COLO829 (cell line): ENCODE results near the gene PSMB7.

Experiments
- DNase-seq: peaks from one replicate; pipeline ENCODE4 v3.0.0; 2012; ENCODE audit warnings: low spot score

Gene PSMB7

DNA sequence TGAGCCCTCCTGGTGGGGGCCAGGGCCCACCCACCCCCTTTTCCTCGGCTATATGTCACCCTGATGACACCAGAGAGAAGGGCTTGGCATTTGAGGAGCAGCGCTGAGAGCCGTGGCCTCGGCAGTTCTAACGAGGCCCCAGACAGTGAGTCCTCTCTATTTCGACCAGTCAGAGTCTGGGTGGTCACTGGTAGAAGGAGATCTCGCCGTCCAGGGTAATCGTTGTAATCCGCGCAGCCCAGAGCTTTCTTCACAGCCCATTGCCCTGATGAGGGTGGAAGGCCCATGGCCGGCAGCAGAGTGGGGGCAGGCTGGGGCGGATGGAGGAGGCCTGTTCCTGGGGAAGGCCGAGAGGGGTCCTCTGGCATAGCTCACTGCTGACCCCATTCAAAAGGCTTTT, 70.2 kb downstream of the PSMB7 start:
- no peak for DNase-seq

DNA sequence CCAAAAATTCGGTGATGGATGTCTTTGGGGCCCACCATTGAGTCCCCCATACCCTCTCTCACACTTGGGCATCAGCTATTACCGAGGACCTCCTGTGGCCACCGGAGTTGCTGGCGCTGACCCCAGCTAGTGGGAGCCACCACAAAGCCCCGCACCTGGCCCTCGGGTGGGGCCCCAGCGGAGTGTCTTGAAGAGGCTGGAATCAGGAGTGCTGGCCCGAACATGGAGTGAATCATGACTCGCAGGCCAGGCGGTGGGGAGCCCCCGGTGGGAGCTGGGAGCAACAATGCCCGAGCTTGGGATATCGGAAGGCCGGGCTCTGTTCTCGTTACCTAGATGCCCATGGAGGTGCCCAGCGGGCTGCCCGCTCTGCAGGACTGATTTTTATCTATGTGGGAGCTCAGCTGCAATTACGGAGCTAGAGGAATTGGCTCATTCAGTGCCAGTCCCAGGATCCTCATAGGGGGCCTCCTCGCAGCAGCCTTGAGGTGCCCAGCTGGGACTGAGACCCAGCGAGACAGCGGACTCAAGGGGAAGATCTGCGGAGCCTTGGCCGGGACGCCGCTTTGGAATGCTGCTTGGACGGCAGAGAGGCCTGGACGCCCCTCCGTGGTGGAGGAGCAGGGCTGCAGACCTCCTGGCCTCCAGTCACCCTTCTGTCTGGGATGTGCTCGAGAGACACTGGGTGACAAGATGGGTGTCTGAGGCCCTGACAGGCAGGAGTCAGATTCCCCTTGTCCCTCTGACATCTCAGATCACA, 70.8 kb downstream of the PSMB7 start:
- no peak for DNase-seq

DNA sequence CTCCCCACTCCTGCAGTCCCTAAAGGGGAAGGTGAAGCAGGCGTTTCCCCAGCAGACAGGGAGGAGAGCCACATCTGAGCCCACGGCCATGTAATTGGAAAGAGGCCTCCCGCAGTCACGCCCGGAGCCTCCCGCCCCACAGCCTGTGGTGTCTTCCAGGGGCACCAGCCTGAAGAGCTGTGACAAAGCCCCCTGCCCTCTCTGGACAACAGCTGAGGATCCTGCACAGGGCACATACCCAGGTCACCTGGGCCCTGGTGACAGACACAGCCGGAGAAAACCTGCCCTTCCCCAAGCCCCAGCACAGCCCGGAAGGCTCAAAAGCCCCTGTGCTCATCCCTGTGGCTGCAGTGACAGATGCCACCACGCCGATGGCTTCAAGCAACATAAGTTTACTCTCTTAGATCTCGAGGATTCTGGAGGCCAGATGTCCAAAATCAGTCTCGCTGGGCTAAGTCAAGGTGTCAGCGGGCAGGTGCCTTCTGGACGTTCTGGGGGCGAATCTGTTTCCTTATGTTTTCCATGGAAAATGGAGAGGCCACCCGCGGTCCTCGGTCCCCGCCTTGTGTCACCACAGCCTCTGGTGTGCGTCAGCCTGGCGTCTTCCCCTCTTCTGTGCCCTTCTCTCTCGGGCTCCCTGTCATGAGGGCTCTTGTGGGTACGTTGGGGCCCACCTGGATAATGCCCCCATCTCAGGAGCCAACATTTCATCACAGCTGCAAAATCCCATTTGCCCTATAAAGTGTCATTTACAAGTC, 71.5 kb downstream of the PSMB7 start:
- DNase-seq, result no peak

GRCh38 chr9:124342776-124343485, 72.3 kb downstream of the PSMB7 start:
- no peak for DNase-seq

DNA sequence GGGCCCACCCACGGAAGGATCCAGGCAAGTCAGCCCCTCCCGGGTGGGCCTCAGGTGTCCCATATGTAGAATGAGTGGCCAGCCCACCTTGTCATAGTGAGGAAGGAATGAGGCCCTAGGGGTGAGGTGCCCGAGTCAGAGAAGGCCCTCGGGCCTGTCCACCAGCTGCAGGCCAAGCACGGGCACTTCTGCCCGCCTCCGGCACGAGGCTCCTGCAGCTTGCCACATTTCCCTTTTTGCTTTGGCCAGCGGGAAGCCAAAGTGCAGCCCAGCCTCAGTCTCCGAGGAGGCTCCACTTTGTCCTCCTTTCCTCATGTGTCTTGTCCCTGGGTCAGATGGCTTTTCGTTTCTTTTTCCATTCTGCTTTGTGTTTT, 72.9 kb downstream of the PSMB7 start:
- DNase-seq, result no peak

DNA sequence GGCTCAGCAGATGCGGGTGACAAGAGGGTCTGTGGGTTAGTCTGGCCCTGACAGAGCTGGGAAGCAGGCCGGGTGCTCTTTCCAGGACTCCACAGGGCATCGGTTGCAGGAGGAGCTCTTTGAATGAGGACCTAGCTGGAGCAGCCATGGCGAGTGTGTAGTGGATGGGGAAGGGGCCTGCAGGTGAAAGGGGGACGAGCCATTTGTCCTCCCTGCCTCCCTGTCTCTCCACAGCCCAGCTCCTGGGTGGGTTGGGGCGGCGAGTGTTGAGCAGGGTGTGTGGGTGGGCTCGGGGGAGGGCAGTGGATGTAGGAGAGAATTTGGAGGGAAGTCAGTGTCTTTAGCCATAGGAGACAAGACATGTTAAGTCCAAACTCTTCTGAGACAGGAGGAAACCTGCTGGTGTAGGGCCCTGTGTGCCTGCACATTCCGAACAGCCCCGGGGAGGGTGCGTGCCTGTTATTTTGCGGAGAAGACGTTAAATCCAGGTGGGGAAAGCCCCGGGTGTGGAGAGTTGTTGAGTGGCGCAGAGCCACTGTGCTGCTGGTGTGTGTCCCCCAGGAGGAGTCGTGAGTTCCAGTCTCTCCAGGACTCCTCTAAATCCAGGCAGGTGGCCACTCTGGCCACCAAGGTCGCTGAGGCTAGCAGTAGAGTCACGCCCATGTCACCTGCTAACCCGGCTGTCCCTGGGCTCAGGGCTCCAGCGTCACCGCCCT, 73.6 kb downstream of the PSMB7 start:
- DNase-seq, result no peak

DNA sequence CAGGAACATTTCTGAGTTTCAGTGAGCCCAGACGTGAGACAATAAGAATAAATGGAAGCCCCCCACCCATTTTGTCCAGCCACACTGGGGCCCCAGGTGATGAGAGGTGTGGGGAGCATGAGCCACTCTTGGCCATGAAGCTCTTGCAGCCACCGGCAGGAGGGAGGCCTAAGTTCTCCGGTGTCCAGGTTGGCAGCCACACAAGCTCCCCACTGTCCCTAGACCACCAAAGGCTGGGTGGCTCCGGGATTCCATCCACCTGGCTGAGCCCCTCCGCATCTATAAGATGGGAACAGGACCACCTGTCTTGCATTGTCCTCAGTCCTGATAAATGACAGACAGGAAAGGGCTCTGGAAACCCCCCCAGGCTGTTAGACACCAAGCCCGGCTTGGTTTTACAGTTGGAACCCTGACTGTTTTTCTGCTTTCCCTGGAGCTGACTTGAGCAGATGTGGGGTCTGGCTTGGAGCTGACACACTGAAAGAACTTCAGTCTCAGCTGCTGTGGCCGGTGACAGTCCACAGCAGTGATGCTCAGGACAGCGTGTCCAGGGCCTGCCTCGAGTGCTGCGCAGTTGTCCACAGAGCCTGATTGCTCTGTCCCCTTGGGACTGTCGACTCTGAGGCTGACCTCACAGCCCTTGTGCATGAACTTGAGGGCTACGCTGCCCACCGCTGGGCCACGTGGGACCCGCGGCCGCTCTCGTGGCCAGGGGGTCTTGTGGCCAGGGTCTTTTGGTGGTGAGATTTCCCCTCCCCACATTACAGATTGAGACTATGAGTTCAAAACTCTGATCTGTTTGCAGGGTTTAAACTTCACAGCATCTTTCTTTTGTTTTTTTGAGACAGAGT, 74.8 kb downstream of the PSMB7 start:
- no peak for DNase-seq

- DNase-seq, result no peak
These were observed 75.6 kb downstream of the PSMB7 start for GRCh38 chr9:124339603-124340146.

- no peak for DNase-seq
These were observed 77.7 kb downstream of the PSMB7 start for GRCh38 chr9:124337562-124337961.

DNA sequence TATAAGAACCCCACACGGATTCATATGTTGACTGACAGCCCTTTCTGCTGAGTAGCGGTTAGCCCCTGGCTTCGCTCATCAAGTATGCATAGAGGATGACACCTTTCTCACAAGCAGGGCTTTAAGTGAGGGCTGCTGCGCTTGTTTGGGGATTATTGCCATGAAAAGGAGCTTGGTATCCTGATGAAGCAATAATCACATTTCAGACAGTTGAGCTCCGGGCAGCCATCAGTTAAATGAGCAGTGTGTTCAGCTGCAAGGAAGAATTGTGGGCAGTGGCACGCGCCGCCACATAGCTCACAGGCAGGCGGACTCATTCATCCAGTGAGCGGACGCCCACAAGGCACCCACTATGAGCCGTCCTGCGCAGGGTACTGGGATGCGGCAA, 79.9 kb downstream of the PSMB7 start:
- DNase-seq, result no peak

GRCh38 chr9:124334568-124335319, 80.5 kb downstream of the PSMB7 start:
- DNase-seq, result no peak

DNA sequence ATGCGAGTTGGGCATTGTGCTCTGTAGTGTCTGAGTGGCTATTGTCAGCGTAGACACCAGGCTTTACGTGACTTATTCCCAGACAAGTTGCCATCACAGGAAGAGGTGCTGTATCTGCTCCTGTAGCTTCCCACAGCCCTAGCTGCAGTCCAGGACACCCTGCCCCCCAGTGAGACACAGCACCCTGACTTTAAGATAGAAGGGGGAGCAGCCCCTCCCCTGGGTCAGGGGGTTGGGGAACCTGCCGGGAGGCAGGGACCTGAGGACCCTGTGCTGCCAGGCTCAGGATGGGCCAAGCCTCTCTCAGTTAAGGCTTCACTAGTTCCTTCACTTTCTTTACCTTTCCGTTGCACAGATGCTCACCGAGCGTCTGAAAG, 82.1 kb downstream of the PSMB7 start:
- DNase-seq, result no peak

DNA sequence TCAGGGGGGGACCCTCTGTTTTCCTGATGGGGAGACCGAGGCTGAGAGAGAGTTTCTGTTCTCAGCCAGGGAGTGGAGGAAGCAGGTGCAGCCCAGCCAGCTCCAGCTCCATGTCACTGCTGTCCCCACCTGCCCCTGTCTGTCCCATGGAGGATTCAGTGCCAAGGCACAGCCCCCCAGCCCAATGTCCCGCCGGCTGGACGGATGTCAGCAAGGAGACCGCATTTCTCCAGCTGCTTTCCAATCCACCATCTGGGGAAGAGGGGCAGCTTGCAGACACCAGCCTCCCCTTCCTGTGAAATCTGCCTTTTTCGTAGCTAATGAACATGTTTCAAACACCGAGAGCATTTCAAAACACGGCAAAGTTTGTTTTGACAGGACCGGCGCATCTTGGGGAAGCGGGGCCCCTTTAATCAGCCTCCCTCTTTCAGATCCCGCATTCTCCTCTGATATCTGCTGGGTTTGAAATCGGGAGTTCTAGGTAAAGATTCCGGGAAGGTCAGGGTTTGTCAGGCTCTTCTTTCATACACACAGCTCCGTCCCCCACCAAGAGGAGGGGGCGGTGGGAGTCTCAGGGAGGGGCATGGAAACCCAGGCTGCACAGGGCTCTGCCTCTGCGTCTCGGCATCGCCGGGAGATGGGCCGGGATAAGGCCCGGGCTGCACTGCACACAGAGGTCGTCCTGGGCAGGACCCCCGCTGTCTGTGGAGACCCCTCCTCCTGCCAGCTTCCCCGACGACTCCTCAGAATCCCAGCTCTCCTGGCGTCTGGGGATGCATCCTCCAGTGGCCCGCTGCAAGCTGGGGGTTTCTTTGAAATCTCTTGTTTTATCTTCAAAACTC, 82.7 kb downstream of the PSMB7 start:
- no peak for DNase-seq

- DNase-seq, result no peak
These were observed 83.7 kb downstream of the PSMB7 start for GRCh38 chr9:124331580-124331979.

- no peak for DNase-seq
These were observed 85.1 kb downstream of the PSMB7 start for GRCh38 chr9:124330011-124330697.

DNA sequence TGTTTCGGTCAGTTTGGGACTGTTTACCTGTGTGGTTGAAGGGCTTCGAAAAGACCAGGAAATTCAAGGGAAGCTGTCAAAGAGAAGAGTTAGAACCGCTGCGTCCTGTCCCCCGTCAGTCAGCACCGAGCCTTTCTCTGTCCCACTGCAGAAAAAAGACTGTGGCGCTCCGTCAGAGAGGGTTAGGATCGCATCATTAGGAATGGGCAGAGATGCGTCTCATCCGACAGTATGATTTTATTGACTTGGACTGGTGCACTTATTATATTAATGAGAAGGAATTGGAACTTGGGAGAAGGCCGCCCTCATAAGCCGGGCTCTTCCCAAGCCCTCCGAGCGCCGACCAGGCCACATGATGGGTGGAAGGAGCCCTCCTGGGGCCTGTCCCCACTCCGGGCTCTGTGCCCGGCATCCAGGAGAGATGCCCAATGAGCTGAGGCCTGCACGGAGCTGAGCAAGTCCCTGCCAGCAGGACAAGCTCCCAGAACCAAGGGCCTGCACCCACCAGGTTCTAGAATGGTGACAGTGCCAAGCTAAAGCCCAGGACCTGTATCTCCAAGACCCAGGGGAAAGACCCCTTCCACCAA, 85.9 kb downstream of the PSMB7 start:
- DNase-seq, result no peak

- no peak for DNase-seq
These were observed 87.0 kb downstream of the PSMB7 start for GRCh38 chr9:124328285-124328684.

- DNase-seq, result no peak
These were observed 87.8 kb downstream of the PSMB7 start for GRCh38 chr9:124327491-124327890.

DNA sequence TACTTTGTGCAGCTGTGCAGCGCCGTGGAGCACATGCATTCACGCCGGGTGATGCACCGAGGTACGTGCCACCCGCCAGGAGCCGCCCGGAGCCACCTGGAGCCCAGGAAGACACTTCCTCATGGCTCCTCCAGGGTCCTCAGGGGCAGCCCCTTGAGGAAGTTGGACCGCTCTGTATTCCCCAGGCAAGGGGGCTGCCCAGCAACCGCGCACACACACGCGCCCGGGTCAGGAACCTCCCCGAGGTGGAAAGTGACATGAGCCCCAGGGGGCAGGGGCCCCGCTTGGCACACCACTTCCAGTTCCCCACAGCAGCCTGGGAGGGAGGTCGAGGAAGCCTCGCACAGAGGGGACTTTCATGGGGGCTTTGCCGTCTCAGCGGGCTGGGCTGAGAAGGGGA, 88.9 kb downstream of the PSMB7 start:
- DNase-seq, result no peak
